ENCODE measurements around the gene MEOX2.

MEOX2 gene

DNA sequence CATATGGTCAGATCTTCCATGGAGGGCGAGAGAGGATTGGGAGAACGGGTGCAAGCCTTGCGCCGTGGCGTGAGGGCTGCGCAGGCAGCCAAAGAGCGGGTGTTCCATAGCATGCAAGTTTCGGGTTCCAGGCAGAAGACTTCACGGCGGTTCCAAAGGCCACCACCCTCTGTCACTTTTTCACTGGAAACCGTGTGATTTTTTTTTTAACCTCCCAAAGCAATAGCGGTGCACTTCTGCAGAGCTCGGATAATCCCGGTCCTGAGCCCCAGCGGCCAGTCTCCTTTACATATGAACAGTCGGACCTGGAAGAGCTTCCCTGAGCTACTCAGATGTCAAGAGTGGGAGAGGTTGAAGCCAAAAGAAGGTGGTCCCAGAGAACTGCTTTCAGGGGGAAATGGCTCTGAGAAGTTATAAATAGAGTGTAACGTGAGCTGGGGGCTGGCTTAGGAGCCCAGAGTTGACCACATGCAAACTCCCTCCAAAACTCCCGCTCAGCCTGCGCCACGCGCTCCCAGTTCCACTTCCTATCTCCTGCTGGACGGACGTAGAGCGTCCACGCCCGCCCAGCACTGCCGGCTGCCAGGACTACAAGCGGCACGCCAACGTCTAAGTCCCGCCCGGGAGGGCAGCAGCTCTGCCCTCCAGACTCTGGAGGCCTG is at the start of gene MEOX2:
Gene MEOX2, minus strand, starts transcription at position 389 of the 662 bp plus-strand sequence. Its CDS starts 281 bp downstream, at position 108.
- no peak for DNase-seq

DNA sequence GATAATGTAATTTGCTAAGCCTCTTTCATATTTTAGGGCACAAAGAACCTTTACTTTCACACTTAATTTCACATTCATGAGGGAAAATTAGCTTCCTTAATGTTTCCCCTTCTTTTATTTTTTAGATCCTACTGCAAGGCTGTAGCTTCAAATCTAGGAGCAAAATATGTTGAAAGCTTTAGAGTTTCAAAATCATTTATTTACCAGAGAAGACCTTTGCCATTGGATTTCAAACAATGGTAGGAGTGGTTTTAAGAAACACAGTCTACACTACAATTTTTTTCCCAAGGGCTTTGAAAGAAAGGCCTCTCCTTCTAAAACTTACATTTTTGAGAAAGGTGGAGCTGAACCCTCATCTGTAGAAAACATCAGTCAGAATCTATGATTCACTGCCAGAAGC is 43.3 kb upstream of the MEOX2 start:
- DNase-seq, result no peak

DNA sequence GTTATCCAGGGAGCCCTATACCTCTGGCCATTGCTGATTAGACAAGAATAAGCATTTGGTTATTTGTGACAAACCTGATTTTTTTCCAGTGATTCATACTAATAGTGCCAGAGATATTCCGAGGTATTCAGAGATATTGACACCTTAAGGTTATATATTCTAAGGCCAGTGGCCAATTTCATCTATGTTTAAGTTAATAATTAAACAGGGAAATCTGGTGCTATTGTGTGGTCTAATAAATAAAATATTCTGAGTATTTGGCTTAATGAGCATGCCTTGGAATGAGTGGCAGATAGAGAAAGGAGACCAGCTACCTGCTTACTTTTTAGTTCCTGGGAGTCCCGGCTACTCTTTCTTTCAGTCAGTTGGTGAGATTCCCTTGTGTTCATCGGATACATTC is 38.6 kb upstream of the MEOX2 start:
- DNase-seq, result no peak

DNA sequence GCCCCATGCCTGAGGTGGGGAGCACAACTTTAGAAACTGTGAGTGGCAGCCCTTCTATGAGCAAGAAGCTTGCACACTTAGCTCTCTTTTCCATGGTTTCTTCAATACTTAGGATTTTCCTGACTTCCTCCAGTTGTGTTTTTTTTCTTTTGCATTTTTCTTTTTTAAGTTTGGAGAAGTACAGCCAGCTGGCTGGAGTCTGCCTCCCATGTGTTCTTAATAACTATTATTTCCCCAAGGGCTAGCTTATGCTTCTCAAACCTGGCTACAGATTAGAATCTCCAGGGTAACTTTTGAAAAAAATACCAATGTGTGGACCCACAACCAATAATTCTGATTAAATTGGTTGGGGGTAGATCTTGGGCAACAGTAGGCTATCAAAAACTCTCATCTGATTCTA is 37.4 kb upstream of the MEOX2 start:
- no peak for DNase-seq

DNA sequence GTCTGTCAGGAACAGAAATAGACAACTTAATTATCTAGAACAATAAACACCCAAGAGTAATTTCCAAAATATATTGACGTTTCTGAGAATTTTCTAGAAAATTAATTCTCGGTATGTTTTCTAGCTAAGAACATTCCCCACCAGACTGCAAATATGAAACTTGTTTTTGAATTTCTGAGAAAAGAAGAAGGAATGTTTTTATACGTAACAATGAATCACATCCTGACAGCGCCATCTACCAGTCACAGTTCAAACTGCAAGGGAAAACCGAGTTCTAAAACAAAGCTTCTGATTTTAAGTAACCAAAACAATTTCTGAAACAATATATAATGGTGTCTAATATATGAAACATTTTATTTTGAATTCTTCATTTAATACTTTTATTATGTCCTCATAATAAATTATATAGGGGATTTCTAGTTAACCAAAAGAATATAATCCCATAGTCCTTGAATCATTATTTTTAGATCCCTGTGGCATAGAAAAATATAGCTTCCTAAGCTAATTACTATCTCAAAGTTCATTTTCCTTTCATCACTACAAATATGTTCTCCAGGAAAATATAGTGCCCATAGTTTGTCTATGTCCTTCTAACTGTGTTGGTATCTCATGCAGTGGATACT is 34.5 kb upstream of the MEOX2 start:
- DNase-seq, result peak; percentile 9

DNA sequence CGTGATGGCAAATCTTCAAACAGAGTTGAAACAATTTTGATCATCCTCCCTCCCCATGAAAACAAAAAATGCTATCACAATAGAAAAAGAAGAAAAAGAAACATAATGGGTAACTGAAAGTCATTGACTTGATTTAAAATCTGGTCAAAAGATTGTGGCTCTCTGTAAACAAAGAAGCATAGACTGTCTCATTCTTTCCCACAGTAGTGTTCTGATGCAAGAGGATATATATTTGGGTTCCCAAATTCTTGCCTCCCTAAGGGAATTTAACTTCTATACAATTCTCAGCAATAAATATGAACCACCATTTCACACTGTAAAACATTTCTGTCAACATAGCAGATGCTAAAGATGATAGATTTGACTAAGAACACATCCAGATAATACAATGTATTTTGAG is 32.8 kb upstream of the MEOX2 start:
- no peak for DNase-seq

DNA sequence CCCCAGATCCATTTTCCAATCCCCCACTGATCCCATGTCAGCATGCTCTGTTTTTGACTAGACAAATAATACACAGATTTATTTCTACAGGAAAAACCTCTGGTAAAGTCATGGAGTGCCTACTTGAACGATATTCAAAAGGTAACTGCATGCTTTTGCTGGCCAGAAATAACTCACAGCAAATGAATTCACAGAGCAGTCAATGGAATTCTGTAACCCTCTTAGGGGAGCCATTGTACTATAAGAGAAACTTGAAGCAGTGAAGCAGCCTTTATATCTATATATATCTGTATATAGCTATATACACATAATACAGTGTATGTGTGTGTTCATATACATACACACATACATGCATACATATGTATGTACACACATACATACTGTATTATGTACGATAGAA is 29.0 kb upstream of the MEOX2 start:
- DNase-seq, result no peak

DNA sequence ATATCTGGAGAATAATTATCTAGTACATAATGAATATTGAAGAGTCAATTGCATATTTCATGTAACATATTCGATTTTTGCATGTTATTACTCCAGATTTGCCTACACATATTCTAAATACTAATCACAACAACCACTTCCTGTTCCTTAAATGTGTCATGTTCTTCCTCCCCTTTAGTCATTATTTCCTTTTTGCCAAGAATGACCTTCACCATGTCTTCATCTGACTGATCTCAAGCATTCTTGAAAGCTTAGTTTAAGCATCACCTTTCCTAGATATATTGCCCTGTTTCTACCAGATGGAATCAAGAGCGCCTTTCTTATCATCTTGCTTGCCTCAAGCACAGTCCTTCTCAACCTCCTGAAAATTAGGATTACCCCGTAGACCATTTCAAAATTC is 23.5 kb upstream of the MEOX2 start:
- DNase-seq, result no peak

DNA sequence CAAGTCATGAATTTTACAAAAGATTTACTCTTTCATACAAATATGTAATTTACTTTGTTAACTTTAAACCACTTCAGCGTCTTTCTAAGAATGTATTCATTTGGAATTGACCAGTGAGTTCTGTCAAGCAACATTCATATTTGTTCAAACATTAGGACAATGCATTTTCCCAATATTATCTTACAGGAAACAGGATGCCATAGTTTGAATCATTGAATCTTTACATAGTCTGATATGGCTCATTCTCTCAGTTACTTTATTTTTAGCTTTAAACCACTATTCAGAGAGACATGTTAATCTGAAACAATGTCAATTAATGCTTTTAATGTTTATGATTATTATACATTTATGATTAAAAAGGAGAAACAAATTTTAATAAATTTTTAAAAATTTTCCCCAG is 21.1 kb upstream of the MEOX2 start:
- DNase-seq, result no peak

DNA sequence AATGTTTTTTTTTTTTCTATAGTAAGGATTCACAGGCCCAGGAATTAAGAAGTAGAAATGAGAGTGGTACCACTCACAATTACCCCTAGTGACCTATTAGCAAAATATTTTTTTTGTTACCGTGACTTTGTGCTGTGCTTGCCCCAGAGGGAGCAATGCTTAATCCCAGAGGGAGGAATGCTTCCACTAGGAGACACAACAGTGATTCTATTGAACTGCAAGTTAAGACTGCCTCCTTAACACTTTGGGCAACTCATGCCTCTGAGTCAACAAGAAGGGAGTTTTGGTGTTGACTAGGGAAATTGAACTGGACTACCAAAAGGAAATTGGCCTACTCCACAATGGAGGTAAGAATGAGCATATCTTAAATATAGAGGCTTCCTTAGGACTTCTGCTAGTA is 17.2 kb upstream of the MEOX2 start:
- no peak for DNase-seq

DNA sequence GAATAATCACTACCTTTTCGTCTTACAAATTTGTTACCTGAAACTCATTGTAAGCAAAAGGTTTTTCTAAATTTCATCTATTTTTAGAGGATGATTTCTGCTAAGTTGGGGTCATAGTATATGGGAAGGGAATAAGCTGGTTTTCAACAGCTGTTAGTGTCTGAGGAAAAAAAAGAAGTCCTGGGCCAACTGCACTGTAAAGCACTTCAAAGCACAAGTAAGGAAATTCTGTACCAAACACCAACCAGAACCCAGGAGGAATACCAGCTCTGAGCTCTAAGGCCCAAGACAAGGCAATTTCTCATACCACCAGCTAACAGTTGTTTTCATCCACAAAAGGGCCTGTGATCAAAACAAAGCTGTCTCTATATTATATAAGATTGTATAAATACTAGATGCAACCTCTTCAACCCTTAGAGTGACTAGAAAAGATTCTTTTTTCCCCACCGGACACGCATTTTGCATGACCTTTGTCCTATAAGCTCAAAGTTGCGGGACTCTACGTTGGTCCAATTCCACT is 6.1 kb upstream of the MEOX2 start:
- no peak for DNase-seq

DNA sequence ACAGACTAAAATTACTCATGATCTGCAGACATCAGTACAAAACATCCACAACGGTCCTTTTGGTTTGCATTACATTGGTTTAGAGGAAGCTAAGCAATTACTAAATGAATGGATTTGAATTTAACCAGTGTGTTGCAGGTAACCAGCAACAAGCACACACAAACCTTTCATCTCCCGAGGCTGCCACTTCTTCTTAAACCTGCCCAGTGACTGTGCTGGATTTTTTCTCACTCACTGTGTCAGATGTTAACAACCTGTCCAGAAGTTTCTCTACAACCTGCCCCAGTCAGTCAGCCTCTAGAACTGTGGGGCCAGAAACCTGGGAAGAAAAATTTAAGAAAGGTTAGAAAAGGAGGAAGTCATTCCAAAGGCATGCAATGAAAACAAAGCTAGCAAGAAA is 2.4 kb upstream of the MEOX2 start:
- DNase-seq, result no peak

DNA sequence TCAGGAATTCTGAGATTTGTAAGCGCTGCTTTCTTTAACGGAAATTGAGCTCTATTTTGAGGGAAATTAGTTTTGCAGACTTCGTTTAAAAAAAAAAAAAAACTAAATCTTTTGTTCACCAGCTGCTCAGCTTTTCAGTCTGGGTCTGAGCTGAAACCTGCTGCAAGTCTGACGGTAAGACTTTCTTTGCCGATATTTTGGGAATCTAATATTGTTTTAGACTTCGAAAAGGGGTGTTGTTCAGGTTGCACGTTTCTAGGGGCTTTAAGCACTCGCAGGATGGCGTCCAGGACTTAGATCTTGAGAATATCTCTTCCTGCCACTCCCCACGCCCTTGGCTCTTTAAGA is 1.8 kb upstream of the MEOX2 start:
- DNase-seq, result no peak

DNA sequence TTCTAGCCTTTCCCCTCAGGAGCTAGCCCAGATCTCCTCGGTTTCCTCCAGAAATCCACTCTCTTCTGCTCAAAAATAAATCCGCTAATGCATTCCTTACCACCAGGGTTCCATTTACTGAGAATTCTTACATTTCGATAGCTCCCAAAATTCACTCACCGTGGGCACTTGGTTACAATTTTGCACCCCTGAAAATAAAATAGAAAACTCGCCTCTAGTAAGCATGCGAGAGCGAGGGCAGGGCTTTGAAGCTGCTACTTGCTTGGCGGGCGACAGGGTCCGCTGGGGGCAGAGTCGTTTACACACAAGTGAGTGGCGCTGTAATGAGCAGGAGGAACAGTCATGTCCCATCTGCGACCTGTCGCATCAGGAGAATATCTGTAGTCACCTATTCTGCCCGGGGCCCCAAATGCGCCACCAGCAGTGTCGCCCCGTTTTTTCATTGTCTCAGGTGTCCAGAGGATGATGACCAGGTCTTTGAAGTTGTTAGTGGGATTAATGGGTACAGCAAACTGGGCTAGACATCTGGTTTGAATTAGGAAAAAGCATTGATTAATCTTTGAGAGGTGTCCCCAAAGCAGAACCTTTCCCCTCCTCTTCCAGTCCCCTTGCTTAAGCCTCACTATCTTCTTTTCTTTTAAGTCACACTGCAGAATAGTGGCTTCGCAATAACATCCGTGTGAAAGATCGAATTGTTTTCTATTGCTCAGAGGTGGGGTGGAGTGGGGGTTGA is 1.2 kb upstream of the MEOX2 start:
- DNase-seq, result no peak

DNA sequence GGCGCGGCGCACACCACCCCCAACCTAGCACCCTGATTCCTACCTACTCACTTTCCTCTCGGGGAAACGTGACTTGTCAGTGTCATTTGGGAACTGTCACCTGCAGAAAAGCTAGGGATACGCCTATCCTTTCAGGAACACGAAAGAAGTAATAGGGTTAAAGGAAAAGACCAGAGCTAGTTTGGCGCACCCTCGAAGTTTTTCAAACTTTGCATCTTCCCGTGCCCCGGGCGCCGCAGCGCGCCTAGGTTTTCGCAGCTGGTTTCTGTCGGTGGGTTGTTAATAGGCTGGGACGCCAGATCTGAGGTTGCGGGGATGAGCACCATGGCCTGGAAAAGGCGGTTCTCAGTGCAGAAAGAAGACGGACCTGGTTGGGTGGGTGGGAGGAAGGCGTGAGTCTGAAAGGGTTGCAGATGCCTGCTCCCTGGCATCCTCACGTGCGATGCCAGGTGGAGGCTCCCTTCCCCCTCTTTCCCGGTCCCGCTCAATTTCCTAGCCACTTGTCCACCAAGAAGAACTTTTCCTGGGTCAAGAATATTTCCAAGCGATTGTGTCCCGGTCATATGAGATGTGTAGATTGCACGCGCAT is 568 bp upstream of the MEOX2 start:
- no peak for DNase-seq

DNA sequence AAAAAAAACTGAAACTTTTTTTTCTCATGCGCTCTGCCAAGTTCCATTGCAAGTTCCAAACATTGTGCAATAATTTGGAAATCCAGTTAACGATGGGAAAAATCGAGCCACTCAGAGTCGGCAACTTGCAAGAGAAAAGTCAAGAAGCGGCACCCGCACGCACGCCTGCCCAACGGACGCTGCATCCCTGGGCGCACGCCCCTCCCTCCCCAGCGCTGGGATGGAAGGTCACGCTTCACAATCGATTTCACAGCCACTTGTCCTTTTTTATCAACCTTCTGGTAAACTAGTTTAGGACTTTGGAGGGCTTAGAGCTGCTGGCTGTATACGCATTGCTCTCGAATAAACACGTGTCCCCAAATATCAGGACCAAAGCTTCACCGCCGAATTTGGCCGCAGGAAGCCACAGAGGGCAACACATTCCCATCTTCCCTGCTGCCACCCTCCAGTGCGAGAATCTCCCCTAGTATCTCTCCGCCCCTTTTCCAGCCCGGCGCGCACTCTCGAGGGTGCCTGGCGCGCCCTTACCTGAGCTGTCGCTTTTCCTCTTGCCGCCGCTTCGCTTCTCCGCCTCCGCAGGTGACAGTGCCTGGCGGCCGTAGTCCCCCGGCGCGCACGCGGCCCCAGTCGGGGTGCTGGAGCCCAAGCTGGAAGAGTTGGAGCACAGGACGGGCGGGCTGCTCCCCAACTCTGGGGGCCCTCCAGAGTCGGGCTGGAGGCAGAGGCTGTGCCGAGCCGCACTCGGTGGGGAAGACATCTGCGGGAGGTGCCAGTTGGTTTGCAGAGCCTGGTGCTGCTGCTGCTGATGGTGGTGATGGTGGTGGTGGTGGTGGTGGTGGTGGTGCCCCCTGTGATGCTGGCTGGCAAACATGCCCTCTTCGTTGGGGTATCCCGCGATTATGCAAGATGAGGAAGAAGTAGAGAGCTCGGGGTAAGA is 857 bp downstream of the MEOX2 start:
- DNase-seq, result peak; percentile 19

DNA sequence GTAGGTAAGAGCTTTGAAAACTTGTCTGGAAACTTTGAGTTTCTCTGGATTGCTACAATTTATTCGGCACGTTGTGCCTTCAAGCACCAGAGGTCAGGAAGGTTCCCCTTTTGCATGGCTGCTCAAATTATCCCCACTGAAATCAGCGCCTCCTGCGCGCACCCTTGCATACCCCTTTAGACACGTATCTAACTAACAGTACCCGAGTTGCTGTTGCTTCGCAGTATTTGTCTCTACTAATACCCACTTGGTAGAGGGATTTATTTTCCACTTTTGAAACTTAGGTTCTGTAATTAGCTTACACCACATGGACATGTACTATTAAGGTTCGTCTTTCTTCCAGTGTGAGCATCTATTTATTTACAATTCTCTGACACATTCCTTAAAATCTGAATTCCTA is 1.6 kb downstream of the MEOX2 start:
- DNase-seq, result no peak

DNA sequence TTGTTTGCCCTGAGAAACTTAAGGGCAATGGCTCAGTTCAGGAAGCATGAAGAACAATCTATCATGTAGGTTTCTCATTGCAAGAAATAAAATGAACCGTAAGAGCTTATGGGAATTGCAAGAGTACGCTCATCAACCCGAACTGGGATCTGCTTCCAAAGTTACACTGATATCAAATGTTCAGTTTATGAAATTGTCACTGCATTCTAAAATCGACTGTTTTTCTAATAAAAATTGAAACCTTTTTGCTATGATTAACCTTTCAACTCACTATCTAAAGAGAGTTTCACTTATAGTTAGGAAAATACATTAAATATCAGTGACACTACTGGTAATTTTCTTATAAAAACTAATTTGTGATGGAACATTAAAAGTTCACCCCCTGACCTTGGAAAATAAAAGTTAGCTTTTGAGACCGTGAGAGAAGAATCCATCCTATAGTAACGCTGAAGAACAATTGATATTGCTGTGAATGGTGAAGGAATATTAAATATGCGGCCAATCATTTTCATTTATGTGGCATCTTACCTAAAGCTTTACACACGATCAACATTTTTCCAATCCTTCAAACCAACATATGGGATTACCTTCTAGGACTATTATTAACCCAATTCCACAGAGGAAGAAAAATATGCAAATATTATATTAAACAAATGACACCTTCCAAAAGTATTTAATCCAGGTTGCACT is 2.2 kb downstream of the MEOX2 start:
- no peak for DNase-seq

DNA sequence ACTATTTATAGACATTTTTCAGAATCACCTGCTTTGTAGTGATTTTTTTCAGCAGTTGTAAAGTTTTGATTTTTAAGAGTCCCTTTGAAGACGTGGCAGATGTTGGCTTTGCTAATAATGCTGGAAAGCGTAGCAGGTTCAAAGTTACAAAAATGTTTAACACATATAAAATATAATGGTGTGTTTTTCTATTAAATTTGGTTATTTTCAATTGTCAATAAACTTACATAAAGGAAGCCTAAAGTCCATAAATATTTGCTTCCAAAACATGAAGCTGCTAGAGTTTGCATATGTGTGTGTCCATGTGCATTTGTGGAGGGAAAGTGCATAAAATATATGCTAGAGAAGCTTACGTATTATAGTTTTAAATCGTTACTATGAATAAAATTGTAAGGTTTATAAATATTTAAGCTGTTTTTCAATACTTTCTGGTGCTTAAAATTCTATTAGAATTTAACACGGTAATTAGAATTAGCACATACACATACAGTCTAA is 3.7 kb downstream of the MEOX2 start:
- no peak for DNase-seq

DNA sequence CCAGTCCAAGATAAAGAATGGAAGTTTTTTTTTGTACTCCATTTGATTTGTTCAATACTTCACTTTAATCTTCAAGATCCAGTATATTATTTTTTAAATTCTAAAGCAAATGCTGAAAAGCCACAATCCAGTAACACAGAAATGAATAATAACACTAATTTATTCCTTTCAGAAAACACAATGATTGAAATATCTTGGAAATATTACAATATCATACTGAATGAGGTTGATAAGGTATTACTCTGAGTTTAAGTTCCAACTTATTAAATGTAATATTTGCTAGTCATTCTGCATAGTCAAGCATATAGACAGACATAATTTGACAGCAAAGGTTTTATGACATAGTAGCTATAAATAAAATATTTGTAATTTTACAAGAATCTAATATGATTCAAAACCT is 4.4 kb downstream of the MEOX2 start:
- DNase-seq, result no peak

DNA sequence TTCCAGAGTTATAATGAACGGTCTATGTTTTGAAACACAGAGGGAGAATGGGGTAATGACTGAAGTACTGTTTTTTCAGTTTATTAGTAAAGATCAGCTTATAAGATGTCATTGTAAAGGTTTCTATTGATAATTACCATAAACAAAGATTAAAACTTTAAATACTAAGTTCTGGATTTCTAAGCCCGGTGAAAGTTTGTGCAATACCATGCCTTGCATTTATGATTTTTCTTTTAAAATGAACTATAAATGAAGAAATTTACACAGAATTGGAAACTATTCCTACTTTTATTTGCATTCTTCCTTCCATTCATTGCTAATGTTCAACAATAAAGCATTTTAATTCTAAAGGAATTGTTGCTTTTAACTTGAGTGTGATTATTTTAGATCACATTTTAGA is 4.9 kb downstream of the MEOX2 start:
- no peak for DNase-seq

DNA sequence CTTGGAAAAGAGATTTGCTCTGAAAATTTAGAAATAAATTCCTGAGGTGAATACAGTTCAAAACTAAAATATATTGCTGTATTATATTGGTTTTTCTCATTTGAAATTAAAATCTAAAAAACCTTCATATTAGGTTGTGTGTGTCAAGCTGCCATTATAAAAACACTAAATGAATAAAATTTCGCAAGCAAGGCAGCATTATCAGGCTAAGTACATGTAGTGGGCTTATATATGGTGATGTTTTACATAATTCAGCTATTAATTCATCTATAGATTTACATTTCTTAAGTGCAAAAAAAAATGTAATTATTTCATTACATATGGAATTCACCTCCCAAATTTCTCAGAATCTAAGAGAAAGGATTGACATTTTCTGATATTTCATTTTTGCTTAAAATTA is 5.3 kb downstream of the MEOX2 start:
- DNase-seq, result no peak
